Measurements from ENCODE around the gene CNKSR1.

CNKSR1 gene

GRCh38 chr1:26197301-26197700 is 20.0 kb downstream of the CNKSR1 start:
- DNase-seq (ENCODE audit: insufficient read length, low spot score) = no peak
- TF ChIP-seq POU2F2 (IDR thresholded peaks at IDR 0.05; ENCODE audit: low read depth, low read length) = no peak
- no peak for TF ChIP-seq PAX5 (IDR thresholded peaks at IDR 0.05; ENCODE audit: insufficient read depth, low read length, severe bottlenecking)
- no peak for TF ChIP-seq TAF1 (IDR thresholded peaks at IDR 0.05; ENCODE audit: low read depth, low read length)
- TF ChIP-seq SPI1 (IDR thresholded peaks at IDR 0.05; ENCODE audit: low read depth, low read length) = no peak
- no peak for TF ChIP-seq POLR2AphosphoS5 (IDR thresholded peaks at IDR 0.05; ENCODE audit: low read depth, low read length)
- TF ChIP-seq POLR2A (IDR thresholded peaks at IDR 0.05; ENCODE audit: low read depth, low read length) = no peak
- no peak for FAIRE-seq

DNA sequence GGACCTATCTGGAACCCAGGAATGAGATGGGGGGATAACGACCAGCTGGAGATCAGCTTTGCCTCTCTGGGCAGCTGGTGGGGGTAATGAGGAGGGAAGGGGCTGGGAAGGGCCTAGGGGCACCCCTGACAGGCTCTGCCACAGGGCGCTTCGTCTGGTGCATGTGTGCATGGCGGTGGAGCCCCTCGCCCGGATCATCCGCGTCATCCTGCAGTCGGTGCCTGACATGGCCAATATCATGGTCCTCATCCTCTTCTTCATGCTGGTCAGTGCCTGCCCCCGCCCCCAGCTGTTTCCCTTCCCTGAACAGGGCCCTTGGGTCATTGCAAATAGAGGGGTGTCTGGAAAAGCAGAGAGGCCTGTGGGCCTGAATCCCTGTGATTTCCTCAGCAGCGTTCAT is 20.5 kb downstream of the CNKSR1 start:
- TF ChIP-seq PAX5 (IDR thresholded peaks at IDR 0.05; ENCODE audit: insufficient read depth, low read length, severe bottlenecking) = no peak
- no peak for TF ChIP-seq POU2F2 (IDR thresholded peaks at IDR 0.05; ENCODE audit: low read depth, low read length)
- no peak for TF ChIP-seq POLR2A (IDR thresholded peaks at IDR 0.05; ENCODE audit: low read depth, low read length)
- TF ChIP-seq TAF1 (IDR thresholded peaks at IDR 0.05; ENCODE audit: low read depth, low read length) = no peak
- TF ChIP-seq POLR2AphosphoS5 (IDR thresholded peaks at IDR 0.05; ENCODE audit: low read depth, low read length) = no peak
- no peak for TF ChIP-seq SPI1 (IDR thresholded peaks at IDR 0.05; ENCODE audit: low read depth, low read length)
- DNase-seq (ENCODE audit: insufficient read length, low spot score) (no peak), FAIRE-seq (no peak)

DNA sequence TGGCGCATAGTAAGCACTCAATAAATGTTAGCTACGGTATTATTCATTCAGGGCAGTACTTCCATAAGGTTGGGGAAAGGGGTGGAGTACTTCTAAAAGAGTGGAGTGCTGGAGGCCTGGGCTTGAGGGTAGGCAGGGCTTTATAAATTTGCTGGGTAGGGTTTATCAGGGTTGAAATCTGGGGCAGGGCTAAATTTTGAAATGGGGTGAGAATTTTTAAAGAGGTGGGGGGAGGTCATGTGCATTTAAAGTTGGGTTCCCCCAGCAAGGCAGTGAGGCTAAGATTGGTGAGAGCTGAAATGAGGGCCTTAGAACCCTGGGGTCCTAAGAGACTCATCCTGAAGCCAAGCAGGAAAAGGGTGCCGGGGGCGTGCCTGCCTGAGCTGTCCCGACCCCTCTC is 23.1 kb downstream of the CNKSR1 start:
- TF ChIP-seq POLR2A (IDR thresholded peaks at IDR 0.05; ENCODE audit: low read depth, low read length) (no peak), SPI1 (IDR thresholded peaks at IDR 0.05; ENCODE audit: low read depth, low read length) (no peak)
- no peak for FAIRE-seq
- no peak for DNase-seq (ENCODE audit: insufficient read length, low spot score)

GRCh38 chr1:26203642-26204318 is 26.5 kb downstream of the CNKSR1 start:
- DNase-seq (ENCODE audit: insufficient read length, low spot score) = no peak

DNA sequence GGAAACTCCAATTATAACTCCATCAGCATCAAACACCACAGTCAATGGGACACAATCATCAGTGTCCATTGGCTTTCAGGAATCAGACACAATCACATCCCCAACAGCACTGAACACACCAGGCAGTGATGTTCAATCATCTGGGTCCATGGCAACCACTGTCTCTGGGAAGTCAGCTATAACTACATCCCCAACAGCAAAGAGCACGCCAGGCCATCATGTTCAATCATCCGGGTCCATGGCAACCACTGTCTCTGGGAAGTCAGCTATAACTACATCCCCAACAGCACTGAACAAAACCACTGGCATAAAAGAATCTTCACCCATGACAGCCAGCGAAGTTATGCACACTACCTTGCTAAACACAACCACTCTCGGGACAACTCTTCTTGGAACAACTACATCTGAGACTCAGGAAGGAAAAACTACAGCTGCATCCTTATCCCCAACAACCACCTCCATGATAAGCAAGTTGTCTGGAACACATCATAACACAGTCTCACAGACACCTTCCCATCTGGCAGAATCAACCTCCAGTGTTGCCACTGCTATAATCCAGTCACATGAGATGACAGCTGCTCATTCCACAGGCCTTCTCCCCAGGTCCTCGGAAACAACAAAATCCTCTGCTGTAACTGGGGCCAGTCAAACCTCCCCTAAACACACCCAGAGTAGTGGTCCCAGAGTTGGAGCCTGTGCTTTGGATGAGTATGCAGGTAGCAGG is 33.0 kb downstream of the CNKSR1 start:
- FAIRE-seq (no peak), DNase-seq (ENCODE audit: insufficient read length, low spot score) (no peak)
- no peak for TF ChIP-seq POU2F2 (IDR thresholded peaks at IDR 0.05; ENCODE audit: low read depth, low read length)
- TF ChIP-seq POLR2AphosphoS5 (IDR thresholded peaks at IDR 0.05; ENCODE audit: low read depth, low read length) = no peak
- TF ChIP-seq TAF1 (IDR thresholded peaks at IDR 0.05; ENCODE audit: low read depth, low read length) = no peak
- no peak for TF ChIP-seq PAX5 (IDR thresholded peaks at IDR 0.05; ENCODE audit: insufficient read depth, low read length, severe bottlenecking)
- TF ChIP-seq POLR2A (IDR thresholded peaks at IDR 0.05; ENCODE audit: low read depth, low read length) = no peak

More at GRCh38 chr1:26203642-26204318, 26.5 kb downstream of the CNKSR1 start:
- no peak for FAIRE-seq
- no peak for TF ChIP-seq POLR2A (IDR thresholded peaks at IDR 0.05; ENCODE audit: low read depth, low read length)

- no peak for TF ChIP-seq POLR2AphosphoS5 (IDR thresholded peaks at IDR 0.05; ENCODE audit: low read depth, low read length)
- no peak for TF ChIP-seq SPI1 (IDR thresholded peaks at IDR 0.05; ENCODE audit: low read depth, low read length)
- TF ChIP-seq POU2F2 (IDR thresholded peaks at IDR 0.05; ENCODE audit: low read depth, low read length) = no peak
- TF ChIP-seq PAX5 (IDR thresholded peaks at IDR 0.05; ENCODE audit: insufficient read depth, low read length, severe bottlenecking) = no peak
- FAIRE-seq (no peak), DNase-seq (ENCODE audit: insufficient read length, low spot score) (no peak)
Observed at GRCh38 chr1:26212726-26213125, 35.4 kb downstream of the CNKSR1 start.

DNA sequence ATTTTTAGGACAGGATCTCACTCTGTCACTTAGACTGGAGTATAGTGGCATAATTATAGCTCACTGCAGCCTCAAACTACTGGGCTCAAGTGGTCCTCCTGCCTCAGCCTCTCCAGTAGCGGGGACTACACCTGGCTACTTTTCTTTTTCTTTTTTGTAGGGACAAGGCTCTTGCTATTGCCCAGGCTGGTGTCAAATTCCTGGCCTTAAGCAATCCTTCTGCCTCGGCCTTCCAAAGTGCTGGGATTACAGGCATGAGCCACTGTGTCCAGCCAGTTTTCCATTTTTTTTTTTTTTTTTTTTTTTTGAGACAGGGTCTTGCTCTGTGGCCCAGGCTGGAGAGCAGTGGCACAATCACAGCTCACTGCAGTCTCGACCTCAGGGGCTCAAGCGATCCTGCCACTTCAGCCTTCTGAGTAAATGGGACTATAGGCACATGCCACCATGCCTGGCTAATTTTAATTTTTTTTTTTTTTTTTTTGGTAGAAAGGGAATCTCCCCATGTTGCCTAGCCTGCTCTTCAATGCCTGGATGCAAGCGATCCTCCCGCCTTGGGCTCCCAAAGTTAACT is 36.1 kb downstream of the CNKSR1 start:
- DNase-seq (ENCODE audit: insufficient read length, low spot score) = no peak

DNA sequence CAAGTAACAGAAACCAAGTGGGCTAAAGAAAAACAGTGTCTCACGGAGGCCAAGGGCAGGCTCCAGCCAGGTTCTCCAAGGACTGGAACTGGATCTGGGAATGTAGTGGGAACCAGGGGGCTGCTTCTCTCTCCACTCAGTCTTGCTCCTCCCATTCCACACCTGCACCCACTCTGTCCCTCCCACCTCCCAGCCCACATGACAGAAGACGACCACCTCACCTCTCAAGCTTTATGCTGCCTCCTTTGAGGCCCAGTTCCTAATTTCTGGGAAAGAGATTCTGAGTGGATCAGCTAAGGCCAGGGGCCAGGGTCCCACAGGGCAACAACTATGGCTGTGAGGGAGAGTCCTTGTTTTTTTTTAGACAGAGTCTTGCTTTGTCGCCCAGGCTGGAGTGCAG is 38.0 kb downstream of the CNKSR1 start:
- DNase-seq (ENCODE audit: insufficient read length, low spot score) = no peak
- no peak for FAIRE-seq
- TF ChIP-seq POLR2A (IDR thresholded peaks at IDR 0.05; ENCODE audit: low read depth, low read length) (no peak), POLR2AphosphoS5 (IDR thresholded peaks at IDR 0.05; ENCODE audit: low read depth, low read length) (no peak), SPI1 (IDR thresholded peaks at IDR 0.05; ENCODE audit: low read depth, low read length) (no peak), PAX5 (IDR thresholded peaks at IDR 0.05; ENCODE audit: insufficient read depth, low read length, severe bottlenecking) (no peak), POU2F2 (IDR thresholded peaks at IDR 0.05; ENCODE audit: low read depth, low read length) (no peak), TAF1 (IDR thresholded peaks at IDR 0.05; ENCODE audit: low read depth, low read length) (no peak)

More for the DNA sequence above, 36.1 kb downstream of the CNKSR1 start:
- TF ChIP-seq POU2F2 (IDR thresholded peaks at IDR 0.05; ENCODE audit: low read depth, low read length) (no peak), POLR2A (IDR thresholded peaks at IDR 0.05; ENCODE audit: low read depth, low read length) (no peak), PAX5 (IDR thresholded peaks at IDR 0.05; ENCODE audit: insufficient read depth, low read length, severe bottlenecking) (no peak), SPI1 (IDR thresholded peaks at IDR 0.05; ENCODE audit: low read depth, low read length) (no peak), POLR2AphosphoS5 (IDR thresholded peaks at IDR 0.05; ENCODE audit: low read depth, low read length) (no peak), TAF1 (IDR thresholded peaks at IDR 0.05; ENCODE audit: low read depth, low read length) (no peak)
- no peak for FAIRE-seq

GRCh38 chr1:26218906-26219494 is 41.7 kb downstream of the CNKSR1 start:
- no peak for DNase-seq (ENCODE audit: insufficient read length, low spot score)
- no peak for FAIRE-seq
- TF ChIP-seq POLR2AphosphoS5 (IDR thresholded peaks at IDR 0.05; ENCODE audit: low read depth, low read length) = no peak

All from GM12891 (cell line).